ES-I3 (cell line): ENCODE measurements around the gene KIF21A.

Experiments used
- H3K36me3 ChIP-seq: 2 replicates; pipeline ENCODE4 v1.6.1; 2013; ENCODE audit warnings: mild to moderate bottlenecking, low read length, control low read depth, moderate library complexity; ENCODE audit not compliant: insufficient read depth
- H3K4me1 ChIP-seq: 2 replicates; pipeline ENCODE4 v1.6.1; 2013; ENCODE audit warnings: mild to moderate bottlenecking, control low read depth, low read length; ENCODE audit not compliant: insufficient read depth
- H3K9ac ChIP-seq: 2 replicates; pipeline ENCODE4 v1.6.1; 2013; ENCODE audit warnings: low read depth, mild to moderate bottlenecking, low read length, moderate library complexity
- H3K9me3 ChIP-seq: 2 replicates; pipeline ENCODE4 v1.6.1; 2013; ENCODE audit warnings: mild to moderate bottlenecking, low read length, moderate library complexity; ENCODE audit not compliant: control insufficient read depth, insufficient read depth

KIF21A gene

DNA sequence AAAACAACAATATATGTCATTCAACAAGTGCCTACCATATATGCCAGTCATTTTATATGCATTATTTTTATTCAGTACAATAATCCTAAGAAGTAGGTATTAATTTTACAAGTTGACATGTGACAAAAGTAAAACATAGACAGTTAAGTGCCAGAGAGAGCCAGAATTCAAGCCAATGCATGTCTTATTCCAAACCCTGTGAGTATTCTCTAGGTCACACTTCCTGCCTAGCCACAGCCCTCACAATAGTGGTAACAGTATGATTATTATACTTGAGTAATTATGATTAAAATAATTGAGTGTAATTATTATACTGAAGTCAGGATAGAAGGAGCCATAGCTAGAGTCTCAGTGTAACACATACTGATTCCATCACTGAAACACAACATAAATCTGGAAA lies 52.2 kb downstream of the KIF21A start:
- Histone ChIP-seq H3K4me1 (peaks cover 18% of the 10 kb centered on the region), H3K9ac (no peak overlapping the region), H3K9me3 (no peaks in the 10 kb centered on the region), H3K36me3 (no peaks in the 10 kb centered on the region)

DNA sequence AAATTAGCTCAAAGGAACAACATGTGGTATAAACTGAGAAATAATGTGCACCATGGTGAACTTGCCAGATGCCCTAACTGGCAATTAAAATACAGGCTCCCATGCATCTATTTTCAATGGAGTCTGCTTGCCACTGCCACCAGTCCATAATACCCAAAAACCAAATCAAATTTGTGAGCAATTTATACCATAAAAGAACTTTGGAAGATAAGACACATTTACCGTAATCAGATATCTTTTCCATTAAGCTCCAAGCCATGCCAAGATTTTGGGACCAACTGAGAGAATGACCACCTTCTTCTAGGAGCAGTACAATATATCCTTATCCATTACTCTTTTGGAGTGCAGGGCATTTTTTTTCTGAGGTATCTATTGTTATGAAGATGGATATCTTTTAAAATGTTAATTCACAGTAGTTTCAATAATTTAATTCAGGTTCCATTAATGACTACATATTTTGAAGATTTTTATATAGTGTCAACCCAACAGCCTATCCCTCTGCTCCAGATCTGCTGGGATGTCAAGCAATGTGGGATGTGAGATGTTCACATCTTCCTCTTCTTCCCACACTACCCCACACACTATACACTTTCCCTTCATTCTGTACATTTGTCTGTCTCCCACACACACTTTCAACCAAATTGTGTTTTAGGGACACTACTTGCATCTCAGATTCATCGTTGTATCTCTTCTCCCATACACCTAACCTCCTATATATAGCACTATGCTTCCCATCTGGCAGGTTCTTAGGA lies 53.3 kb downstream of the KIF21A start:
- peaks cover 13% of the 10 kb centered on the region for H3K4me1 ChIP-seq
- H3K36me3 ChIP-seq = no peaks in the 10 kb centered on the region
- no peak overlapping the region for H3K9ac ChIP-seq
- no peaks in the 10 kb centered on the region for H3K9me3 ChIP-seq

DNA sequence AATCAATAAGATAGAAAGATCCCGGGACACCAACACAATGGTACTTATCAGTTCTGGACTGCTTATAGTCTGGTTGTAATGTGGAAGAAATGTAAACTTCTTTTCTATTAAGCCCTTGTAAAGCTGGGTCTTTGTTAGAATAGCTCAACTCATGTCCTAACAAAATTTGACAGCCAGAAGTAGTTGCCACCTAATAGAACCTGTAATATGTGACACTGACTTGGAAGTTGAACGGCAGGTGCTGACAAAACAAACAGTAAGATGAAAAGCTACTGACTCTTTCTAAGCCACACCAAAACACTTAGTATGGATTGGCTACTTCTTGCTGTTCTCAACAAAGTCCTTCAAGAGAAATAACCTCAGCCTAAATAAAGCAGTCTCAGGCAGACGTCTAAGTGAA lies 56.6 kb downstream of the KIF21A start:
- Histone ChIP-seq H3K9ac (no peak overlapping the region), H3K9me3 (no peaks in the 10 kb centered on the region), H3K4me1 (no peaks in the 10 kb centered on the region; the same call in 1 of the 2 replicates), H3K36me3 (no peaks in the 10 kb centered on the region)

GRCh38 chr12:39383114-39383513 lies 59.8 kb downstream of the KIF21A start:
- Histone ChIP-seq H3K9me3 (no peaks in the 10 kb centered on the region), H3K4me1 (no peaks in the 10 kb centered on the region), H3K36me3 (no peaks in the 10 kb centered on the region), H3K9ac (no peak overlapping the region)

DNA sequence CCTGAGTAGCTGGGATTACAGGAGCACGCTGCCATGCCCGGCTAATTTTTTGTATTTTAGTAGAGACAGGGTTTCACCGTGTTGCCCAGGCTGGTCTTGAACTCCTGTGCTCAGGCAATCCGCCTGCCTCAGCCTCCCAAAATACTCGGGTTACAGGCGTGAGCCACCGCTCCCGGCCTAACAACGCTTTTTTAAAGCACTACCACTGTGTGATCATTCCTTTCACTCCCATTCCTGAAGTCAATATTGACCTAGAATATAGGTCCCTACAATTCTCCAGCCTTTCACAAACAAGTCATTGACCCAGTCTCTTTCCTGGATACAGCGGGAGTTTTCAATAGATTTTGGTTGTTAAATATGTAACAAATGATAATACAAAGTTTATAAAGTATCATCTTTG lies 62.8 kb downstream of the KIF21A start:
- Histone ChIP-seq H3K9me3 (no peaks in the 10 kb centered on the region), H3K9ac (no peak overlapping the region), H3K36me3 (no peaks in the 10 kb centered on the region), H3K4me1 (no peaks in the 10 kb centered on the region)

DNA sequence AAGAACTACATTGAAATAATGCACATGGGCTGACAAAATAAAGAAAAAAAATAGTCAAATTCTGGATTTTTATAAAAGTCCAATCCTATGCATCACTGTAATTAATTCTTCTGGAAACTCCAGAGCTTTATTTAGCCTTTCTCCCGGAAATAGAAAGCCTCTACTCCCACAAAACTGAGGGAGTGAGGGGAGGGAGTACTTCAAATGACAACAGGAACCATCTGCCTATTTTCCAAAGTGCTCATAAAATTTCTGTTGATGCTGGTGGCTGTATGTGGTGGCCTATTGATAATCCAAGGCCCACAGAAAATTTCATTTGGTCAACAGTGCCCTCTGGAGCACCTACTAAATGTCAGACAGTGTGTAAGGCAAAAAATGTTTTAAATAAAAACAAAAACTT lies 64.6 kb downstream of the KIF21A start:
- no peaks in the 10 kb centered on the region for H3K4me1 ChIP-seq

DNA sequence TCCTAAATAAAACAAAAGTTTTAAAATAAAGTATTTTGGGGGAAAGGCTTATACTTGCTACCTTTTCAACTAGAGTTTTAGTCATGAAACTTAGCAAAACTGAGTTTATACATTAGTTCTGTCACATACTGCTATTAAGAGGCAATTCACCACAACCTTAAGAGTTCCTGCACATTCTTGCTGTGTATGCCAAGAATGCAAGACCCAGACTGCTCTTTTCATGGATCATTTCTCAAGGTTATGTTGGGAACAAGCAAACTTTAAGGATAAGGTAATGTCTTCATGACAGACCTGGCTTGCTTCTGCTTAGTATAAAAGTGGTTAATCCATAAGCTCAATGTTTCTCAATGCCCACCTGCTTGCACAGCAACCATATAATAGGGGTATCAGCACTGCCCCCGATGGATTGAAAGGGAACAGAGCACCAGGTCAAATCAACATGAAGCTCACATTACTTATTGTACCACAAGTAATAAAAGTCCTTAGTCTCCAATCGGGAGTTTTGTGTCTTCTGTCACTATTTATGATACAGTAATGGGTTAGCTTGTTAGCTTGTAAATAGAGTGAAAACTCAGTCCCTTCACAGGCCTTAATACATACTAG lies 67.6 kb downstream of the KIF21A start:
- Histone ChIP-seq H3K36me3 (no peaks in the 10 kb centered on the region), H3K4me1 (0 out of 2 replicates have a peak, but pooled peaks cover 3% of the 10 kb centered on the region), H3K9me3 (no peaks in the 10 kb centered on the region), H3K9ac (no peak overlapping the region)

More for the DNA sequence above, 64.6 kb downstream of the KIF21A start:
- Histone ChIP-seq H3K36me3 (no peaks in the 10 kb centered on the region), H3K9ac (no peak overlapping the region), H3K9me3 (no peaks in the 10 kb centered on the region)

GRCh38 chr12:39372929-39373328 lies 70.0 kb downstream of the KIF21A start:
- H3K9ac ChIP-seq = no peak overlapping the region
- H3K36me3 ChIP-seq = no peaks in the 10 kb centered on the region
- H3K9me3 ChIP-seq = no peaks in the 10 kb centered on the region
- H3K4me1 ChIP-seq = 0 out of 2 replicates have a peak, but pooled peaks cover 3% of the 10 kb centered on the region

DNA sequence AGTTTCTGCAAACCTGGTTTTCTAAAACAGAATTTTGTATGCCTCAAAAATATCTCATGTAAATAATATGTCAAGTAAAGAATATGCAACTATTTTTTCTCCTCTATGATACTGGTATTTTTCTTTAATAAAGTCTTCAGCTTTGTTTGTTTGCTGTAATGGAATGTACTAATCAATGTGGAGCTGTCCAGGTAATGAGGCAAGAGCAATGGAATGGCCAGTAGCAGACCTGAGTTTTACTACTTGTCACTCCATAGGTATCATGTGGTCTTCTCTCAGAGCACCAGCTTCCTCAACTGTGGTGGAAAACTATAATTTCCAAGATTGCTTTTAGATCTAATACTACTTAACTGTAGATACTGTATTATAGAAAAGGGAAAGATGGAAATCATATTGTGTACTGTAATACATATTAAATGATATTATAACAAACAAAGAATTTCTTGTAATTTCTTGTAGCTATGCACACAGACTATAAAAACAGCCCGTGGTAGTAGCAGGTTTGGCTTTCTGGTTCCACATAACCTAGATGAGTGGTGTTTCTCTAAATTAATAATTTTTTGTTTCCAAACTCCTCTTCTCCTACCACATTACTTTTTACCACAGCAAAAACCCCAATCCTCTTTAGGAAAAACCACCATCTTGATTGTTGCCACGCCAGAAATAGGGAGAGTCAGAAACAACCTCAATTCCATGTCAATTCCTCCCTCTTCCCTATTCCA lies 70.6 kb downstream of the KIF21A start:
- Histone ChIP-seq H3K9me3 (no peaks in the 10 kb centered on the region), H3K4me1 (0 out of 2 replicates have a peak, but pooled peaks cover 3% of the 10 kb centered on the region), H3K36me3 (no peaks in the 10 kb centered on the region), H3K9ac (no peak overlapping the region)

DNA sequence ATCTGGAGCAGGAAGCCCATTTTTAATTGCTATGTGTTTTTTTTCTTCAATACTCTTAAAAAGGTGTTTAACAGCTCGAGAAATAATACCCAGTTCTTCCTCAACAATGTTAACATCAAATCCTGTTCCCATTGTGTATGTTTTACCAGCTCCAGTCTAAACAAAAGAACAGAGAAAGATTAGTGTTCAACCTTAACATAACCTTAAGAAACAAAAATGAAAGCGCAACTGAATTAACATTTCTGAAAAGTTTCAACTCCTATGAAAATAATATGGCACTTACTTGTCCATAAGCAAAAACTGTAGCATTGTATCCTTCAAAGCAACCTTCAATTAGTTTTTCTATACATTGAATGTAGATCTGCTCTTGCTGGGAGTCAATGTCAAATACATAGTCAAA lies 73.2 kb downstream of the KIF21A start:
- Histone ChIP-seq H3K36me3 (no peaks in the 10 kb centered on the region), H3K4me1 (0 out of 2 replicates have a peak, but pooled peaks cover 3% of the 10 kb centered on the region), H3K9ac (no peak overlapping the region), H3K9me3 (no peaks in the 10 kb centered on the region)

DNA sequence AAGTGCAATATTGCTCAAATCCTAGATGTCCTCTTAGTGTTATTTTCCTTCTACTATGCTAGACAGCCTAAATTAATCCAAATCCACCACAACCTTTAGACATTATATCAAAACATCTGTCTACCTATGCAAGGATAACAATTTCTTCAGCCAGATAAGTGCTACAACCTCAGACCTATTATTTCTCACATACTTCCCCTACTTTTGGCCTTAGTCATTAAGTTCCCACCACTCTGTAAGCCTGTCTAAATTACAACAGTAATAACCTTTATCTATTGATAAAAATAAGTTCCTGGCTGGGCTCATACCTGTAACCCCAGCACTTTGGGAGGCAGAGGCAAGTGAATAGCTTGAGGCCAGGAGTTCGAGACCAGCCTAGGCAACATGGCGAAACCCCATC lies 74.0 kb downstream of the KIF21A start:
- Histone ChIP-seq H3K36me3 (no peaks in the 10 kb centered on the region), H3K9ac (no peak overlapping the region), H3K9me3 (no peaks in the 10 kb centered on the region), H3K4me1 (0 out of 2 replicates have a peak, but pooled peaks cover 3% of the 10 kb centered on the region)

GRCh38 chr12:39368096-39368495 lies 74.8 kb downstream of the KIF21A start:
- Histone ChIP-seq H3K9me3 (no peaks in the 10 kb centered on the region), H3K36me3 (no peaks in the 10 kb centered on the region)

GRCh38 chr12:39367494-39367893 lies 75.4 kb downstream of the KIF21A start:
- Histone ChIP-seq H3K4me1 (no peaks in the 10 kb centered on the region), H3K9me3 (no peaks in the 10 kb centered on the region), H3K36me3 (no peaks in the 10 kb centered on the region), H3K9ac (no peak overlapping the region)

More at GRCh38 chr12:39368096-39368495, 74.8 kb downstream of the KIF21A start:
- Histone ChIP-seq H3K4me1 (0 out of 2 replicates have a peak, but pooled peaks cover 3% of the 10 kb centered on the region), H3K9ac (no peak overlapping the region)

DNA sequence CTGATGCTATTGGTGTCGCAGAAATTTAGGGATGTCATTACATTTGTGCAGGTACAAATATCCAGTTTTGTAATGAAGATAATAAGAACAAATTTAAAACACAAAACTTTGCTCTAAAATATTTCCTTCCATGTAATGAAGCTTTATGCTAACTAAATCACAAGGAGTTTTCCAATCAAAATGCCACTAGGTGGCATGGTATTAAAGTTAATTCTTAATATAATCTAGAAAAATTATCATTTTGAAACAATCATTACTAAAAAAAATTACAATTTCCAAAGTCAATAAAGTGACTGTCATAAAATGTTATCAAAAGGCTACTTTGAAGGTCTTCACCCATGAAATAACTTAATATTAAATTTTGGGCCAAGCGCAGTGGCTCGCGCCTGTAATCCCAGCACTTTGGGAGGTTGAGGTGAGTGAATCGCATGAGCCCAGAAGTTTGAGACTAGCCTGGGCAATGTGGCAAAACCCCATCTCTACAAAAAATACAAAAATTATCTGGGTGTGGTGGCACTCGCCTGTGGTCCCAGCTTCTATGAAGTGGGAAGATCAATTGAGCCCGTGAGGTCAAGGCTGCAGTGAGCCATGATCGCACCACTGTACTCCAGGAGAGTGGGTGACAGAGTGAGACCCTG lies 77.4 kb downstream of the KIF21A start:
- H3K4me1 ChIP-seq = no peaks in the 10 kb centered on the region
- no peaks in the 10 kb centered on the region for H3K9me3 ChIP-seq
- no peaks in the 10 kb centered on the region for H3K36me3 ChIP-seq
- H3K9ac ChIP-seq = no peak overlapping the region
